Uterus (tissue), 2 donors: ENCODE measurements around the gene FARS2.

Experiments used
- CTCF ChIP-seq, 4 experiments: fragments of 200-600 bp in 2 of 4; fragments of 450-650 bp in 2 of 4; sonication (generic) in 2 of 4; IDR thresholded peaks; one replicate each; pipeline ENCODE4 v1.5.1; 2016 to 2019; ENCODE audit warnings: antibody characterized with exemption in 4 of 4, mild to moderate bottlenecking in 2 of 4, moderate library complexity in 1 of 4
- POLR2A ChIP-seq, 2 donors: fragments of 450-650 bp; IDR thresholded peaks; one replicate each; pipeline ENCODE4 v1.6.1; 2016; ENCODE audit warnings: antibody characterized with exemption in 2 of 2, mild to moderate bottlenecking in 1 of 2, moderate library complexity in 1 of 2

GRCh38 chr6:5597413-5597812 lies 336.1 kb downstream of the FARS2 start:
- no peak for TF ChIP-seq CTCF (IDR thresholded peaks at IDR 0.05)
- no peak for TF ChIP-seq POLR2A (IDR thresholded peaks at IDR 0.05)
